NCI-H1417 treated with DMSO at 0.1 percent for 48 hours (cell line): ENCODE results near the gene ESRRG.

Experiments used
- DNase-seq: peaks from one replicate; lab custom pipeline; 2025; lab: John Stamatoyannopoulos, UW

The ESRRG gene

GRCh38 chr1:216723274-216723780 lies at the start of gene ESRRG:
ESRRG (minus strand) TSS chr1:216723429; CDS start chr1:216723299, 130 bp downstream.
- DNase-seq: peak; percentile 71

- no peak for DNase-seq
Measured at GRCh38 chr1:216771922-216772321, 48.7 kb upstream of the ESRRG start.

DNA sequence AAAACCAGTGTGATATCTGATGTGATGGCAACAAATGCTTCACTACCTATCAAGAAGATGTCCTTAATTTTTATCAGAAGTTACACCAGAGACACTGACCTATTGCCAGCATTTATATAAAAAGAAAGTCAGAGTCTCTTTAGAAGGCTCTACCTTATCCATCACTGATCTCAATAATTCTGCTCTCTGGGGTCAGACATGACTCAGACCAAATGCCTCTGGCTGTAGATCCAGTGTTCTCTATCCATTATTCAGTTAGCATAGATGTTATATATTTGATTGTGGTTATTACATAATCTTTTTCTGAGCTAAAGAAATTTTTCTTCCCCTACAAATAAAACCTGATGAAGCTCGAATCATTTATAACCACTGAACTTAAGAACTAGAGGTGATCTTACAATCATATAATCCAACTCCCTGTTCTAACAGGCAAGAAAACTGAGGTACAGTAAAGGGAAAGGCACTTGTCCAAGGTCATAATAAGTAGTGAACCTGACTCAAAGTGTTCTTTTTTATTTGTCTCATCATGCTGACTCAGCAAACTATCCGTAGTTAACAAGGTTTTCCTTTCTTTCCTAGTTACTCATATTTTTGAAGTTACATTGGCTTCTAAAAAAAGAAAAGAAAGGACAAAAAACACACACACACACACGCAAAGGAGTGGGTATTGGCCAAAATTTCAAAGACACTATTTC lies 43.6 kb upstream of the ESRRG start:
- DNase-seq: no peak

- no peak for DNase-seq
Measured at GRCh38 chr1:216765346-216766300, 42.4 kb upstream of the ESRRG start.

DNA sequence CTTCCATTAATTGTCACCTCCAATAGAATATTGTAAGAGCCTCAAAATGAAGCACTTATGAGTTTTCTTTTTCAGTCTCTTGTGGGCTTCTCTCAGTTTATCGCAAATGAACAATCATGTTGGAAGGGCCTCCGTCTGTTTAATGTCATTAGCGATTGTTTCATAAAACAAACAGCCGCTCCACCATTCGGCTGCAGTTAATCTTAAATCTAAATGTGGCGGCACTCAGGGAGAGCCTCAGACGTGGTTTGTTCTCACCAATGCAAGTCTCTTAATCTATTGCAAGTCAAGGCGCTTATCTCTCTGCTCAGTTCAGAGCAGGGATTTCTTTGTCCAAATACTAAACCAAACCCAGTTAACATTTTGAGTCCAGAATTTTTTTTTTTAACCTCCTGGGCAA lies 34.9 kb upstream of the ESRRG start:
- no peak for DNase-seq

- DNase-seq: no peak
Measured at GRCh38 chr1:216757110-216757509, 33.9 kb upstream of the ESRRG start.

DNA sequence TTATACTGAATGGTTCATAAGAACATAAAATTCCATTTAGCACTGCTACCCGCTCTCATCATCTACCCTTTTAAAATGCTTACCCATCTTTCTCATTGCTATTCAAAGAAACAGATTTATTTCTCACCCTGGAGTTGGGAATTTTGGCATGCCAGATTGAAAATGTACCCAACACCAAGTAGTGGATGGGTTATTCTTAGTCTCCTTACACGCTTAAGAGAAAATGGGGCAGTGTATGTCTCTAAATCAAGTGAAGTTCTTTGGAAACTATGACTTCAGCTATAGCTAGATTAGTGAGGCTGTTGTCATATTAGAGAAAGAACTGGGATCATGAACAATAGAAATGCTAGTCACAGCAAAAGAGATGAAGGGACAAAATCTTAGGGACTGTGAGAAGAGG lies 27.7 kb upstream of the ESRRG start:
- no peak for DNase-seq

- no peak for DNase-seq
Measured at GRCh38 chr1:216750031-216750627, 26.9 kb upstream of the ESRRG start.

DNA sequence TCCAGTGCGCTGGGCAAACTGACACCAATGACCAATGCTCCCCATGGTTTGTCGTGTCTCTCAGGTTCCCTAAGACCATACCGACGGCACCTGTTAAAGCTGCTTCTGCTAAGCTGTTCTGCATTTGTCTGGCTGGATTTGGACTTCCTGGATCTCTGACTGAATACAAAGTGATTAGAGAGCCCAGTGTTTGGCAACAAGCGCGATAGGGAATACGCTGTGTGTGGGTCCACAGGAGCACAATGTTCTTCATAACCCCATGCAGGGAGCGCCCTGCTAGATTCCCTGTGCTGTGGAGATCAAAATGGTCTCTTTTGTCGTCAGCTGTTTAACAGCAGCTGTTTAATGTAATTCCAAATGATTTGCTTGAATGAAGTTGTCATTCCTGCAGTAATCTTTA lies 26.0 kb upstream of the ESRRG start:
- no peak for DNase-seq

DNA sequence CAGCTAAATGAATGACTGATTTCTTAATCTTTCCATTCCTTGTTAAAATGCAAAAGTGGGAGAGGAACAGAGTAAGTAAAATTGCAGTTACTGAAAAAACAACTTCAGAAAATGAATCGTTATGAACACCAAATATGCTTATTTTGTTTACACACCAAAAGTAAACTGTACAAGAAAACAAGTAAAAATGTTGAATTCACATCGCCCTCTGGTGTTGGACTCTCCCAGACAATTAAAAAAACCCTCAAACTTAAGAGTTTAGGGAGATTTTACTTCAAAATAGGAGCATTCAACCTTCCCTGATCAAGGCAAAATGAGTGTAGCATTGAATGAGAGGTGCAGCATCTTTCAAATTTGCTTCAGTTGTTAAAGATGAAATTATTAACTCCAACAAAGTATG lies 19.4 kb upstream of the ESRRG start:
- no peak for DNase-seq

GRCh38 chr1:216740331-216740730 lies 17.1 kb upstream of the ESRRG start:
- no peak for DNase-seq

- no peak for DNase-seq
Measured at GRCh38 chr1:216739793-216740192, 16.6 kb upstream of the ESRRG start.

GRCh38 chr1:216732121-216732520 lies 8.9 kb upstream of the ESRRG start:
- no peak for DNase-seq

DNA sequence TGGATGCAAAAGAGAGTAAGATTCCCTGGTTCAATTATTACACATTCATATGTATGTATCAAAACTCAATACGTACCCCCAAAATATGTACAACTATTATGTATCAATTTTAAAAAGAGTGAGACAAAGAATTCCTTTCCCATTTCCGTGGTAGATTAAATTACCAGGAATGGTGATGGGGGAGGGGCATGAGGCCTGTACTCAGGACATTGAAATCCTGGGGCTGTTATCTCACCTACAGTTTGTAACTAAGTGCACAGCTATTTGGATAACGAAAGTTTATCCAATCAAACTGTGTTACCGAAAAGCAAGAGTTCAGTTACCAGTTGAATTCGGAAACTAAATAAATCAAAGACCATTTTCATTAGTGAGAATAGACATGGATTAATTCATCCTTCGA lies 8.3 kb upstream of the ESRRG start:
- DNase-seq: no peak

GRCh38 chr1:216726435-216726834 lies 3.2 kb upstream of the ESRRG start:
- no peak for DNase-seq

DNA sequence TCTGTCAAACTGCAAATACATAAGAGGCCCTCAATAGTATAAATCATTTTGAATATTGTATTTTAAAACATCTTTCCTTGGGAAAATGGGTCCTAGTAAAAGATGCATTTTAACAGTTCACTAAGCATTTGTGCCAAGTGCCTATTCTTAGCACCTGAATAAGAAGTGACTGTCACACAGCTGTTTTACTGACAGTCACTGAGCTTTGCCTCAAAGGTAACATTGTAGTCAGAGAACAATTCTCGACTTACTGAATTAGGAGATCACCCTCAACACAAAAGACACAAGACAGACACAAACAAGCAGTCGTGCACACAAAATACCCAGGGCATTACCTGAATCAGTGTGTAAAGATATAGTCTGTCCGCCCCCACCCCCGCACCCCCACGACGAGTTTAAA lies 408 bp downstream of the ESRRG start:
- no peak for DNase-seq

DNA sequence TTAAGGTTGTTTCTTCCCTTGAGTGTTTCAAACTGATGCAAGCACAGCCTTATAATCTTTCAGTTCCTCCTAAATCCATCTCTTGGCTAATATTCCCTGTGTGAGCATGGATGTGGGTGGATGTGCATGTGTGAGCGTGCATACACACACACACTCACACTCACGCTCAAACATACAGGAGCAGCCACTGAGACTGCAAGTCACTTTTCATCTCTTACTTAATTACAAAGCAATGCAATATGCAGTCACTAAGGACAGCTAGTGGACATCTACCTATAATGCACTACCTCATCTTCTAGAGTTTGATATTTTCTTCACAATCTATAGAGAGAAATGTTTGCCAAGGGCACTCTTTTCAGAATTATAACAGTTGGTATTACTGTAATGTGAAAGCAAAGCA lies 1.4 kb downstream of the ESRRG start:
- no peak for DNase-seq

GRCh38 chr1:216721062-216721461 lies 2.2 kb downstream of the ESRRG start:
- DNase-seq: no peak

DNA sequence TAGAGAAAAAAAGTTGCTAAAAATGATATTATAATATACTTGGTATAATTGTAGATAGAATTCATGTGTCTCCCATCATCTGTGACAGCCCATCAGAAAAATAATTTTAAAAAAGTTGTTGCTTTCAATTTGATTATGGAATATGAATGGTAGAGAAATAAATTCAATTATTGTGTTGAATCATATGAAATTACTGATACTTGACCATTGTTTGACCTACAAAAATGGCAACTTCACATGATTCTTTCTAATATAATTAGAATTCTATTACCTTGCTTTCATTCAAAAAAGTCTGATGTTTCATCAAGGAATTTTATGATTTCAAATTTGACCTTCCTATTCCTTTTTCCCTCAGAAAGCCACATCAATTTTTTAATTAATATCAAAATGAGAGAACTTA lies 11.5 kb downstream of the ESRRG start:
- DNase-seq: no peak

DNA sequence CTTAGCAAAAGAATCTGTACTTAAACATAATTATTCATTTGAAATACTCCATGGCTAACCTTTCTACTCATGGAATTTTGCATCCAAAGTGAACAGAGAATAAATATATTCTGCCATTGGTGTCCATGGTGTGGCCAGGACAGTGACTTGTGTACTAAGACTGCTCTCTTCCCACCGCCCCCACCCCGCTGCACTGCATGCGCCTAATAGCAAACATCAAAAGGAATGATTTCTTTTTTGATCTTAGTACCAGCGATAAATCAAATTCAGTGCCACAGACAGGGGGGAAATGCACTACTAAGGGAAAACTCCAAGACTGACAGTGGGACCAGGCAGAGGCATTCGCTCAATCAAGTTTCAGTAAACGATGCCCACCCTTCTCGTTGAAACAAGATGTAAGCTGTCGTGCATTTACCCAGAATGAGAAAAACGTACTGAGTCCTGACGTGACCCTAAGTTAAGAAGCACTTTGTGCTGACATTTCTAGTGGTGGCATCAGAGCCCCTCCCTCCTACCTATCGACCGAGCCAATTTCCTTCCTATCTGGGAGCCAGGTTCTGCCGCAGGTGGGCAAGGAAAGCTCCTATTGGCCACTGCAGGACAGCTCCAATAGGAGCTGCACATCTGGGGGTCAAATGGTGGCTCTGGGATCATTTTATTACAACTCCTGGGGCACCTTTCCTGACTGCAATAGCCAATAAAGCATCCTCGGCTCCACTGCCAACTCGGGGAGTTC lies 12.5 kb downstream of the ESRRG start:
- no peak for DNase-seq

GRCh38 chr1:216710055-216710454 lies 13.2 kb downstream of the ESRRG start:
- no peak for DNase-seq

DNA sequence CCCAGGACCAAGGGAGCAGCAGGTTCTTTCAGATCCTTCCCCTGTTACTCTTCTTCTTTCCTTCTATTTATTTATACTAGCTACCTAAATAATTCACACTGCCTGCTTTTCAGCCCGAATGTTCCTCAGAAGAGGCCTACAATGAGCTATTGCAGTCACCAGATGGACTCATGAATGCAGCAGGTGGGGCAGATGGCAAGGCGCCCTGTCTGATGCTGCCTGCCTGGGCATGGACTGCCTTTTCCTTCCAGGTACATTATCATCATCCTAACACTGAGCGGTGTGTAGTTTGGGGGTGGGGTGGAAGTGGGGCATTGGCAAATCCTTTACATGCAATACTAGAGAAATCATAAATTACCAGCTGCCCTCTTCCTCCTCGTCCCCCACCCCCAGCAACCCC lies 17.6 kb downstream of the ESRRG start:
- no peak for DNase-seq
